Stimulated activated CD4-positive, alpha-beta T cell treated with anti-CD3 and anti-CD28 coated beads, Interleukin-12 subunit alpha, Interleukin-12 subunit beta, amount 100 ng/mL, for 24 hours (primary cell): ENCODE measurements around the gene DNAH5.
A peak's percentile ranks its signal among the peaks of the same experiment; 100 is the strongest.
"Not testable (repeated sequence)": the region's sequence is repeated elsewhere in the genome, so short reads cannot be mapped to it uniquely, and the experiment has no call there.

Experiments
- DNase-seq, 2 experiments: peaks; one replicate each; pipeline ENCODE4 v3.0.0-alpha.2; 2020; ENCODE audit warnings: low read depth in 2 of 2

The DNAH5 gene, protein sequence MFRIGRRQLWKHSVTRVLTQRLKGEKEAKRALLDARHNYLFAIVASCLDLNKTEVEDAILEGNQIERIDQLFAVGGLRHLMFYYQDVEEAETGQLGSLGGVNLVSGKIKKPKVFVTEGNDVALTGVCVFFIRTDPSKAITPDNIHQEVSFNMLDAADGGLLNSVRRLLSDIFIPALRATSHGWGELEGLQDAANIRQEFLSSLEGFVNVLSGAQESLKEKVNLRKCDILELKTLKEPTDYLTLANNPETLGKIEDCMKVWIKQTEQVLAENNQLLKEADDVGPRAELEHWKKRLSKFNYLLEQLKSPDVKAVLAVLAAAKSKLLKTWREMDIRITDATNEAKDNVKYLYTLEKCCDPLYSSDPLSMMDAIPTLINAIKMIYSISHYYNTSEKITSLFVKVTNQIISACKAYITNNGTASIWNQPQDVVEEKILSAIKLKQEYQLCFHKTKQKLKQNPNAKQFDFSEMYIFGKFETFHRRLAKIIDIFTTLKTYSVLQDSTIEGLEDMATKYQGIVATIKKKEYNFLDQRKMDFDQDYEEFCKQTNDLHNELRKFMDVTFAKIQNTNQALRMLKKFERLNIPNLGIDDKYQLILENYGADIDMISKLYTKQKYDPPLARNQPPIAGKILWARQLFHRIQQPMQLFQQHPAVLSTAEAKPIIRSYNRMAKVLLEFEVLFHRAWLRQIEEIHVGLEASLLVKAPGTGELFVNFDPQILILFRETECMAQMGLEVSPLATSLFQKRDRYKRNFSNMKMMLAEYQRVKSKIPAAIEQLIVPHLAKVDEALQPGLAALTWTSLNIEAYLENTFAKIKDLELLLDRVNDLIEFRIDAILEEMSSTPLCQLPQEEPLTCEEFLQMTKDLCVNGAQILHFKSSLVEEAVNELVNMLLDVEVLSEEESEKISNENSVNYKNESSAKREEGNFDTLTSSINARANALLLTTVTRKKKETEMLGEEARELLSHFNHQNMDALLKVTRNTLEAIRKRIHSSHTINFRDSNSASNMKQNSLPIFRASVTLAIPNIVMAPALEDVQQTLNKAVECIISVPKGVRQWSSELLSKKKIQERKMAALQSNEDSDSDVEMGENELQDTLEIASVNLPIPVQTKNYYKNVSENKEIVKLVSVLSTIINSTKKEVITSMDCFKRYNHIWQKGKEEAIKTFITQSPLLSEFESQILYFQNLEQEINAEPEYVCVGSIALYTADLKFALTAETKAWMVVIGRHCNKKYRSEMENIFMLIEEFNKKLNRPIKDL (N-terminal part only)

DNA sequence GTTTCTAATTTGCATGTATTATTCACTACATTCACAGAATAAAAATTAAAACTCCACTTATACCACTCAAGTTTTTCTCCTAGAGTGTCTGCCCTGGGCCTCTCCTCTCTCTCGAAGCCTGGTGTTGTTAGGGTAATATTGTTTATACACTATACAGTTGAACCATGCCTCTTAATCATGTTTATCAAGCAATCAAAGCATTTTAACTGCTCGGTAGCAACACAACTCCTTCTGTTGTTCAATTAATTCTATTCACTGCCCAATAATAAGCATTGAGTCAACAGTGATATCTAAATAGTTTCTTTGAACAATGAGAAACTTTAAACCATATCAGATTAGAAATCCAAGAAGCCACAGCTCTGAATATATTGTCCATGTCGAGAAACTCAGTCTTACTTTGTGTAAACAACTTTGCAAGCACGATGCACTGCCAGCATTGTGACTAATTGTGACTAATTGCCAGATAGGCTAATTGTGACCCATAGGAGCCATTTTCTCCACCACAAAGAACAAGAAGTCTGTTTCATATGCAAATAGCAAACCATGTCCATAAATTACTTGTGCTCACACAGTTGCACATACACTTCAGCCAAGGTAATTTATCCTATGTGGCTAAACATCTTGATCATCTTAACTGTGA, at the start of gene DNAH5:
DNAH5 (minus strand) TSS at position 129 of the 640 bp plus-strand sequence. CDS start 250 bp downstream, outside the sequence.
- no peak for DNase-seq

GRCh38 chr5:13993926-13994325, 49.4 kb upstream of the DNAH5 start:
- no peak for DNase-seq

DNA sequence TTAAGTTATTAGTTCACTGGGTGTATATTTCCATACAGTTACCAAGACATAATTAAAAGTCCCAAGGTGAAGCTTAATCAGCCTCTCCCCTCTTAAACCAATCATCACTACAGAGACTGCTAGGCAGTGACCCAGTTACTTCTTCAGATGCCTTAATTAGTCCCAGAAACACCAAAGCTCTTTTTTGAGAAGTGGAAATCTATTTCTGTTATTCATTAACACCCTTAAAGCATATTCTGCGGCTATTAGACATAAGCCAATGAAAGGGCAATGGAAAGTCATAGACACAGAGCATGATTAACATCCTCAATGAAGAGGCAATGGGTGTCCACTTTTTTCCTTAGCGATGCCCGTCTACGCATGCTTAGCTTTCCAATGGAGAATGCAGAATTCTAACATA, 48.3 kb upstream of the DNAH5 start:
- no peak for DNase-seq

DNA sequence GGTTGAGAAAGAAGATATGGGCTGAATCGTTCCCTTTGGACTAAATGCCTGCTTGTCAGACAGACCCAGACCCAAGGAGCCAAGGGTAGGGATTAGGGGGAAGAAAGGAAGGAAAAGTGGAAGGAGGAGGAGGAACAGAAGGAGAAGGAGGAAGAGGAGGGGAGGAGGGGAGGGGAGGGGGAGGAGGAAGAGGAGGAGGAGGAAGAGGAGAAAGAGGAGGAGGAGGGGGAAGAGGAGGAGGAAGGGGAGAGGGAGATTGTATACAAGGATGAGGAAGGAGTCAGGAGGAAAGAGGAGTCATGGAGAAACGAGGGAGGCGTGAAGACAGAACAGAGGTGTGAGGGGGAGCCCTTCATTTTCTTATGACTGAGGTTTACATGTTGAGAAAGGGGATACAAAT, 46.9 kb upstream of the DNAH5 start:
- DNase-seq = no peak

- no peak for DNase-seq
These were observed 46.4 kb upstream of the DNAH5 start for GRCh38 chr5:13990896-13991295.

- DNase-seq = no peak
These were observed 45.3 kb upstream of the DNAH5 start for GRCh38 chr5:13989832-13990231.

- DNase-seq = peak in 1 of 2 experiments; percentile 14
These were observed 43.5 kb upstream of the DNAH5 start for GRCh38 chr5:13987843-13988464.

DNA sequence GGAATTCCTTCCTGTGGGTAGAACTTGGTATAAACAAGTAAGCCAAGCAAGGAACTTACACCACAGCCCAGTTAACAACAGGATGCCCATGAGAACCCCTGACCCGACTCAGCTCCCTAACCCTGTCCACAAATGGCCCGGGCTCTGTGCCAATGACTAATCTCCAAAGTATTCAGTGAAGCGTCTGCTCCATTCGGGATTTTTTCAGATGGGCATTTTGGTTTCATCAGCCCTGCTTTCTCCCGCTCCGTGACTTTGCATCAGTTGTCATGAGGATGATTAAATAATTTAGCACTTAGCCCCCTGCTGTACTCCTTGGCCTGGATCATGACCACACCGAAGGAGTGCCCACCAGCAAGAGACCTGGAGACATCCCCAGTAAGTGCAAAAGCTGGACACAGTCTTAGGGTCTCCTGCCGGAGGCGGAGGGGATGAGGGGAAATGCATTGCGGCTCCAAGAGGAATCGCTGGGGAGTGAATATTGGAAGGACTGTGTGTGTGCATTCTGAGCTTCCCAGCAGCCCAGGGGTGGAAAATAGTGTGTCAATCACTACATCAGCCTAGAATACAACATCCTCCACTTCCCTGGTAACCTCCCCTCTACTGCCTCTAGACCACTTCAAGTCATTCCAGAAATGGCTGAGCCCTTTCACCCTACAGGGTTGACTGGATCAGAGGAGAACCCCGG, 41.4 kb upstream of the DNAH5 start:
- no peak for DNase-seq

- not testable (repeated sequence) for DNase-seq
These were observed 40.4 kb upstream of the DNAH5 start for GRCh38 chr5:13984888-13985287.

DNA sequence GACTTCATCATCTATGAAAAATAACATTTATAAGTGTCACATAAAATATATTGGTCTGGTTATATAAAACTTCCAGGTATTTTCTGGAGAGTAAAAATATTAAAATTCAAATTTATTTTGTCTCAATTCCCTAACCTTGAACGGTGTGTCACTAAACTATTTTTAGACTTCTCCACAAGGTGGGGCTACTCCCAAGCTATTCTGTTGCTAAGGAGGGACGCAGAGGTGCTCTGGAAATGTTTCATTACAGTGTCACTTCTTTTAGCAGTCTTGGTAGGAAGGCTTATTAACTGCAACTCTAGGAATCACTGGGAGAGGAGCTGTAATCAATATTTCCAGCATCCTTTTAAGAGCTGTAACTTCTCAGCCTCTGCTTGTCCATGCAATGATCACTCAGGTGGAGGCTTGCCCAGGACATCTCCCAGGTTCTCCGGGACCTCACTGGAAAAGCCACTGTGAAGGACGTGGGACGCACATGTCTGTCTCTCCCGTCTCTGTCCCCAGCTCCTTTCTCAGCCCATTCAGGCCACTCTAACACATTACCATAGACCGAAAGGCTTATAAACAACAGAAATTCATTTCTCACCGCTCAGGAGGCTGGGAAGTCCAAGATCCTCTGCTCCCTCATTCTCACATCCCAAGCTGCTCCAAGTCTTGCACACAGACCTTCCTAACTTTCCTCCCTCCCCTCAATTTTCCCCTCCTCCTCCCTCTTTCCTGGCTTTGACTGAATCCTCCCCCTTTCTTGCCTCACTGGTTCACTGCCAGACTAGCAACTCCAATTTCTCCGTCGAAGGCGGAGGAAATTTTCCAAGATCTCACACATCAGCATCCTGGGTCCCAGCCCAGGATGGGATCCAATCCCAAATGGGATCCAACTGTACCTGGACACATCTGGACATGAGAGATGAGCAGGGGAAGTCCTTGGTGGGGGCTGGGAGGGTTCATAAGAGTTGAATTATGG, 32.7 kb upstream of the DNAH5 start:
- no peak for DNase-seq

DNA sequence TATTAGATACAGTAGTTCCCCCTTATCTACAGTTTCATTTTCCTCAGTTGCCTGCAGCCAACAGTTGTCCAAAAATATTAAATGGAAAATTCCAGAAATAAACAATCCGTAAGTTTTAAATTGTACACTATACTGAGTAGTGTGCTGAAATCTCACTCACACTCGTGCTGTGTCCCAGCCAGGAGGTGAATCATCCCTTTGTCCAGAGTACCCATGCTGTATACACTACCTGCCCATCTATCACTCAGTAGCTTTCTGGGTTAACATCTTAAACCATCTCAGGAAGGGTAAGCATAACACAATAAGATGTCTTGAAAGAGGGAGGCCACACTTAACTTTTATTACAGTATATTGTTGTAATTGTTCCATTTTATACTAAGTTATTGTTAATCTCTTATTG, 31.7 kb upstream of the DNAH5 start:
- DNase-seq = no peak

DNA sequence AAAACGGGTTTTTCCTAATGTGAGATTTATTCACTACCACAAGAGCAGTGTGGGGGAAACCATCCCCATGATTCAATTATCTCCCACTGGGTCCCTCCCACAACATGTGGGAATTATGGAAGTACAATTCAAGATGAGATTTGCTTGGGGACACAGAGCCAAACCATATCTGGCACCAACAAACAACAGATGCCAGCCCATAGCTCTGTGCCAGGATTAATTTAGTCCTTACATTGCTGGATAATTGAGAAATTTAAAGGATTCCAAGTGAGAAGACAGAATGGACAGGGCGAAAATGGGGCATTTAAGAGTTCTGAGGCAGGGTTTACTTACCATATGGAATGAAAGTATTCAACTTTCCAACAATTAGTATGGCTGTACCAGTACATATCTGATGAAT, 30.8 kb upstream of the DNAH5 start:
- DNase-seq = no peak

GRCh38 chr5:13973724-13974123, 29.2 kb upstream of the DNAH5 start:
- DNase-seq = no peak

- DNase-seq = no peak
These were observed 27.5 kb upstream of the DNAH5 start for GRCh38 chr5:13972029-13972428.

- no peak for DNase-seq
These were observed 12.7 kb upstream of the DNAH5 start for GRCh38 chr5:13957032-13957645.

DNA sequence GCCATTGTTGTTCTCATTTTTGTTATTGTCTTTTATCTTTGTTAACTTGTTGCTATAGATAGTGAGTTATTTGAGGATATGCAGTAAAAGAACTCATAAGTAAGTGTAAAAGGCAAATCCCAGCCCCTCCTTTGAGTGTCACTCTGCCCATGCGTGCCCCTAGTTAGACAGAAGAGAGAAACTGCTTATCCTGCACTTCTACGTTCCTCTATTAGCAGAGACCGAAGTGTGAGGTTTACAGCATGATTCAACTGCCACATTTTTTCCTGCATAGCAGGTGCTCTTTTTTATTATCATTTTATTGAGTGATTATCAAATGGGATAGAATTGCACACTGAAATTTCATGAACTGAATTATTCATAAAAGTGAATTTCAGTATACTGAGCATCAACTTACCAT, 12.0 kb upstream of the DNAH5 start:
- no peak for DNase-seq

DNA sequence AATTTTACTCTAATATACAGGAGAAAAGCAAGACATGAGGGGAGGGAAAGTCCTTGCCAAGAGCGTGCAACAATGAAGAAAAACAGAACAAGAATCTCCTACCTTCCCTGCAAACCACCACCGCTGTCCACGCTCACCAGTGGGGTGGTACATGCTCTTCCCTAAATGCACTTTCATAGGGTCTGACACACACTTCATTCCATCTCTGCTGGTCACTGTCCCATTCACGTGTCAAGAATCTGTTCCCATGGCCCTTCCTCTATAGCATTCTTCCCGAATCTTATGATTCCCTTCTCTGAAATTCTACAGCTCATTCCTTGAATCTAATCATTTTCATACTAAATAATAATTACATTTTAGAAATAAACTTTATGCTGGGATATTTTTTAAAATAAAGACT, 11.4 kb upstream of the DNAH5 start:
- no peak for DNase-seq

- DNase-seq = no peak
These were observed 1.6 kb upstream of the DNAH5 start for GRCh38 chr5:13946111-13946510.

DNA sequence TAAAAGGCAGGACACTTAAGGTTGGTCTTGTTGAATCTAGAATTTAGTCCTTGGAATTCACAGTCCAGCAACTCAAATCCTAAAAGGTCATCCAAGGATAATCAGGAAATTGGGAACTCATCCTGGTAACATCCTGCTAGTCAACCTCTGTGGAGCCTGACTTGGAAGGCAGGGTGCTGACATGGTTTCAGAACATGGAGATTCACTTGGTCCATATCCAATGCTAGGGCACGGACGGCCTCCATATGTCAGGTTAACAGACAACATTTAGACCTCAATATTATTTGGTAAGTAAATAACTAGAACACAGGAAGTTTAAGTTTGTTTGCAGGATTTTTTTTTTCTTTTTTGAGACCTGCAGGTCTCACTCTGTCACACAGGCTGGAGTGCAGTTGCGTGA, 783 bp upstream of the DNAH5 start:
- DNase-seq = no peak
